BE2C (cell line): Measurements from ENCODE around the gene MFNG.

ENCODE experiments used
- DNase-seq: peaks from one replicate; pipeline ENCODE4 v3.0.0-alpha.2; 2020
- H3K27me3 ChIP-seq: fragments of 250-450 bp; sonication (Bioruptor Pico); 2 replicates; pipeline ENCODE4 v1.5.1; 2020; ENCODE audit warnings: mild to moderate bottlenecking
- H3K36me3 ChIP-seq: fragments of 250-450 bp; sonication (Bioruptor Pico); 2 replicates; pipeline ENCODE4 v1.5.1; 2020; ENCODE audit warnings: mild to moderate bottlenecking
- H3K4me1 ChIP-seq: fragments of 250-450 bp; sonication (Bioruptor Pico); 2 replicates; pipeline ENCODE4 v1.5.1; 2020
- H3K4me3 ChIP-seq: 2 replicates; pipeline ENCODE4 v1.5.1; 2011; ENCODE audit warnings: low read depth, low read length
- H3K9me3 ChIP-seq: fragments of 250-450 bp; sonication (Bioruptor Pico); 2 replicates; pipeline ENCODE4 v1.5.1; 2020
- TF ChIP-seq, protein P1 (sequence below): IDR thresholded peaks from 2 replicates; pipeline ENCODE4 v1.5.1; 2012; ENCODE audit warnings: mild to moderate bottlenecking, low read depth, low read length

Gene MFNG

GRCh38 chr22:37432708-37433054 is 53.5 kb downstream of the MFNG start:
- Histone ChIP-seq H3K9me3 (no peaks in the 10 kb centered on the region), H3K4me3 (no peak overlapping the region), H3K27me3 (peaks cover 18% of the 10 kb centered on the region), H3K4me1 (no peaks in the 10 kb centered on the region), H3K36me3 (no peaks in the 10 kb centered on the region)
- no peak for DNase-seq
- TF ChIP-seq, protein P1, sequence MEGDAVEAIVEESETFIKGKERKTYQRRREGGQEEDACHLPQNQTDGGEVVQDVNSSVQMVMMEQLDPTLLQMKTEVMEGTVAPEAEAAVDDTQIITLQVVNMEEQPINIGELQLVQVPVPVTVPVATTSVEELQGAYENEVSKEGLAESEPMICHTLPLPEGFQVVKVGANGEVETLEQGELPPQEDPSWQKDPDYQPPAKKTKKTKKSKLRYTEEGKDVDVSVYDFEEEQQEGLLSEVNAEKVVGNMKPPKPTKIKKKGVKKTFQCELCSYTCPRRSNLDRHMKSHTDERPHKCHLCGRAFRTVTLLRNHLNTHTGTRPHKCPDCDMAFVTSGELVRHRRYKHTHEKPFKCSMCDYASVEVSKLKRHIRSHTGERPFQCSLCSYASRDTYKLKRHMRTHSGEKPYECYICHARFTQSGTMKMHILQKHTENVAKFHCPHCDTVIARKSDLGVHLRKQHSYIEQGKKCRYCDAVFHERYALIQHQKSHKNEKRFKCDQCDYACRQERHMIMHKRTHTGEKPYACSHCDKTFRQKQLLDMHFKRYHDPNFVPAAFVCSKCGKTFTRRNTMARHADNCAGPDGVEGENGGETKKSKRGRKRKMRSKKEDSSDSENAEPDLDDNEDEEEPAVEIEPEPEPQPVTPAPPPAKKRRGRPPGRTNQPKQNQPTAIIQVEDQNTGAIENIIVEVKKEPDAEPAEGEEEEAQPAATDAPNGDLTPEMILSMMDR = no peak

DNA sequence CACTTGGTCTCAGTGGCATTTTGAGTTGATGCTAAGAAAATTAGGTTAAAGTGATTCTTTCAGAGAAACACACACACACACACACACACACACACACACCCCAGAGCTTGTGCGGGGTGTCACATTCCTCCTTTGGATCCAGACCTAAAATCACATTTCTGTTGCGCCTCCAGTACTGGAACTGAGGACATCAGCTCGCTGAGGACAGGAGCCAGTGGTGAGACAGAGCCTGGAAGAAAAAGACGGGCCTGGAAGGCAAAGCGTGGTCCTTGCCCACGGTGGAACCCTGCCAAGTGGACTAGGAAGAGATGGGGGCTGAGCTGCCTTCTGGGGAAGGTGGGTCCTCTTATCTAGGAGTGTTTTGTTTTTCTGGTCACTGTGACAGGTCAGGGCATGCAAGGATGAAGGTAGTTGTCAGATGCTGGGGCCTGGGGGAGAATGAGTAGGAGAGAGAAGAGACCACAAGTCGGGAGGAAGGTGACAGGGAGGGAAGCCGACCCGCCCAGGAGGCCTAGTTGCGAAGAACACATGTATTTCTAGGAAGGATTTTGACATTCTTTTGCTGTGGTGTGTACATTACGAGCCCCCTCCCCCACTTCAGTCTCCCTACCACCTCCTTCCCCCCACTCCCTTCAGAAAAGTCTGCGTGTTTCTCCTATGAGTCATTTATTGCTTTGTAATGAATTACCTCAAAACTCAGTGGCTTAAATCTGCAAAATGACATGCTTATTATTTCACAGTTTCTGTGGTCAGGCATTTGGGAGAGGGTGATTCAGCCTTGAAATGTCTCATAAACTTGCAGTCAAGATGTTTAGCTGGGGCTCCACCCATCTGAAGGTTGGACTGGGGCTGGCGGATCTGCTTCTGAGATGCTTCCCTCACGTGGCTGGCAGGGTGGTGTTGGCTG is 54.1 kb downstream of the MFNG start:
- Histone ChIP-seq H3K4me1 (no peaks in the 10 kb centered on the region), H3K27me3 (peaks cover 24% of the 10 kb centered on the region), H3K36me3 (no peaks in the 10 kb centered on the region), H3K4me3 (no peak overlapping the region), H3K9me3 (no peaks in the 10 kb centered on the region)
- DNase-seq = no peak
- TF ChIP-seq, protein P1 = no peak

GRCh38 chr22:37431366-37431765 is 54.8 kb downstream of the MFNG start:
- no peak for DNase-seq
- Histone ChIP-seq H3K4me1 (no peaks in the 10 kb centered on the region), H3K27me3 (peaks cover 31% of the 10 kb centered on the region), H3K4me3 (no peak overlapping the region), H3K9me3 (no peaks in the 10 kb centered on the region), H3K36me3 (no peaks in the 10 kb centered on the region)
- TF ChIP-seq, protein P1 = no peak

GRCh38 chr22:37430941-37431340 is 55.2 kb downstream of the MFNG start:
- no peaks in the 10 kb centered on the region for H3K9me3 ChIP-seq
- no peaks in the 10 kb centered on the region for H3K4me1 ChIP-seq
- no peaks in the 10 kb centered on the region for H3K36me3 ChIP-seq
- TF ChIP-seq, protein P1 = no peak
- peaks cover 35% of the 10 kb centered on the region for H3K27me3 ChIP-seq
- no peak for DNase-seq
- H3K4me3 ChIP-seq = no peak overlapping the region

DNA sequence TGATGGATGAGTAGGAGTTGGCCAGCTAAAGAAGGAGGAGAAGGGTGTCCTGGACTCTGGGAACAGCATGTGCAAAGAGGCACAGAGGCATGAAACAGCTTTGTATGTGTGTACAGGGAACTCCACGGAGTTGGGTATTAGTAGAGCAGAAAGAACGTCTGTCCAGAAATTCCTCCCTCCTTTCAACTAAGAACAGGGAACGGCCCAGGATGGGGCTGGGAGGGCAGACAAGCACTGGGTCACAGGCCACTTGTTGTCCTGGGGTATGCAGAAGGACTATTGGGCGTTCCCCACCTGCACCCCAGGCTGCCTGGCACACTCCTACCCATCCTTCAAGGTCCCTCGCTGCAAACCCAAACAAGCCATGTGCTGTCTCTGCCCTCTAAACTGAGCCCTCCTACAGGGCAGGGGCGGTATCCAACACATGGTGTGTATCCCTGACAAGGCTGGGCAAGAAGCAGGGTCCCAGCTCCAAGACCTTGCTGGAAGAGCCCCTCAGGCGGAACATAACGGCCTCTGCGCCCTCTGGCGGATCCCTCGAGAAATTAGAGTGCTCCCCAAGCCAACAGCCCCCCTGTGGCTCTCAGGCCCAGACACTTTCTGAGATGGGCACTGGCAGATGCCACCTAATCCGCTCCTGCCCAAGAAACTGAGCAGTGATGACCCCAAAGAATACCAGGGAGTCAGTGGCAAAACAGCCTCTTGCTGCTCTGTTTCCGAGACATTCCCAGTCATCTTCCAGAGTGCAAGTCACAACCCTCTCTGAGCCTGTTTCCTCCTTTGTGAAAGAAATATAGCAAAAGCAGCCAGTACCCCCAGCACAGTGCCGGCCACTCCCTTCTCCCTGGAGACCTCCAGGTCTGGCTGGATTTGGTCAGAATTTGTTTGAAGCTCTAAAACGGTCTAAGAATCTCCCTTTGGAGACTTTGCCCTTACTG is 57.3 kb downstream of the MFNG start:
- H3K4me3 ChIP-seq = no peak overlapping the region
- TF ChIP-seq, protein P1 = peak; percentile 84
- DNase-seq = peak; percentile 75
- H3K27me3 ChIP-seq = peaks cover 55% of the 10 kb centered on the region
- H3K4me1 ChIP-seq = no peaks in the 10 kb centered on the region
- H3K36me3 ChIP-seq = no peaks in the 10 kb centered on the region
- H3K9me3 ChIP-seq = no peaks in the 10 kb centered on the region
